ENCODE measurements around the gene SLAMF1. TPM values are rescaled to one million over a fixed set of nuclear protein-coding genes. Genes with fewer than 3 reads are reported as not detected.

Gene SLAMF1
- polyA plus RNA-seq, 1 experiment: not detected

DNA sequence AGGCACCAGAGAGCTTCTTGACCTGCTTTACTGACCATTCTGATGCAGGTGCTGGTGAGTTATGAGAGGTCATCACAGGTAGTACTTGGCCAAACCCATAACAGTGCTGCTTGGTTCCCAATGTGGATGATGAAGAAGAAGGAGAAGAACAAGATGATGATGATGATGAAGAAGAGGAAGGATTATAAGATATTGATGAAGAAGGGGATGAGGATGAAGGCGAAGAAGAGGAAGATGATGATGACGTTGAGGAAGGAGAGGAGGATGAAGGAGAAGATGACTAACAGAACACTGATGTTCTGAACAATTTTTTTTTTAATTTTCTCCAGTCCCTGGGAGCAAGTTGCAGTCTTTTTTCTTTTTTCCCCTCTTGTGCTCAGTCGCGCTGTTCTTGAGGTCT, 23.9 kb upstream of the SLAMF1 start:
- ChIA-PET POLR2A (no interaction called here), CTCF (interaction anchor here (1.3 kb wide), 1 partner anchor 281 kb away, joined by 3 read pairs; no protein-coding TSS in a partner anchor)
- Histone ChIP-seq H3K9me3 (ENCODE audit: control insufficient read depth, insufficient read depth, low read length) (no peaks in the 10 kb centered on the region; the same call in 1 of the 2 replicates), H3K27ac (ENCODE audit: low read depth, low read length) (no peak overlapping the region), H3K27me3 (ENCODE audit: control insufficient read depth, insufficient read depth, low read length) (no peaks in the 10 kb centered on the region), H3K4me3 (ENCODE audit: low read depth, low read length) (no peak overlapping the region)
- no peak for DNase-seq (ENCODE audit: low read depth, low spot score)
- TF ChIP-seq, protein P1, sequence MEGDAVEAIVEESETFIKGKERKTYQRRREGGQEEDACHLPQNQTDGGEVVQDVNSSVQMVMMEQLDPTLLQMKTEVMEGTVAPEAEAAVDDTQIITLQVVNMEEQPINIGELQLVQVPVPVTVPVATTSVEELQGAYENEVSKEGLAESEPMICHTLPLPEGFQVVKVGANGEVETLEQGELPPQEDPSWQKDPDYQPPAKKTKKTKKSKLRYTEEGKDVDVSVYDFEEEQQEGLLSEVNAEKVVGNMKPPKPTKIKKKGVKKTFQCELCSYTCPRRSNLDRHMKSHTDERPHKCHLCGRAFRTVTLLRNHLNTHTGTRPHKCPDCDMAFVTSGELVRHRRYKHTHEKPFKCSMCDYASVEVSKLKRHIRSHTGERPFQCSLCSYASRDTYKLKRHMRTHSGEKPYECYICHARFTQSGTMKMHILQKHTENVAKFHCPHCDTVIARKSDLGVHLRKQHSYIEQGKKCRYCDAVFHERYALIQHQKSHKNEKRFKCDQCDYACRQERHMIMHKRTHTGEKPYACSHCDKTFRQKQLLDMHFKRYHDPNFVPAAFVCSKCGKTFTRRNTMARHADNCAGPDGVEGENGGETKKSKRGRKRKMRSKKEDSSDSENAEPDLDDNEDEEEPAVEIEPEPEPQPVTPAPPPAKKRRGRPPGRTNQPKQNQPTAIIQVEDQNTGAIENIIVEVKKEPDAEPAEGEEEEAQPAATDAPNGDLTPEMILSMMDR (IDR thresholded peaks at IDR 0.05; ENCODE audit: low read depth, low read length): no peak

DNA sequence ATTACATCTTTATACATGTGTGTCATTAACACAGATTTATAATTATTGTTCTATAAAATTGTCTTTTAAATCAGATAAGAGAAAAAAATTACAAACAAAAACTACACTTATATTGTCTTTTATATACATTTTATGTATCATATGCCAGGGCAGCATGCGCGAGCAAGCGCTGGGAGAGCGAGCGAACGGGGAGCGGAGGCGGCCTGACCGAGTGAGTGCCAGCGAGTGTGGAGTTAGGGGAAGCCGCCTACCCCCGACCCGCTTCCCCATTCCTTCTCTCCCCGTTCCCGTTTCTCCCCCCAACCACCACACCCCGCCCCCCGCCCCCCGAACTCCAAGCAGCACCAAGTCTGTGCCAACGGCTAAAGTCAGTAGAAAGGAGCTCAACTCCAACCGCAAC, 23.0 kb upstream of the SLAMF1 start:
- Histone ChIP-seq H3K27ac (ENCODE audit: low read depth, low read length) (no peak overlapping the region), H3K9me3 (ENCODE audit: control insufficient read depth, insufficient read depth, low read length) (no peaks in the 10 kb centered on the region; the same call in 1 of the 2 replicates), H3K4me3 (ENCODE audit: low read depth, low read length) (no peak overlapping the region), H3K27me3 (ENCODE audit: control insufficient read depth, insufficient read depth, low read length) (no peaks in the 10 kb centered on the region)
- ChIA-PET POLR2A (no interaction called here), CTCF (no interaction called here)
- DNase-seq (ENCODE audit: low read depth, low spot score): no peak
- TF ChIP-seq, protein P1 (IDR thresholded peaks at IDR 0.05; ENCODE audit: low read depth, low read length): no peak

DNA sequence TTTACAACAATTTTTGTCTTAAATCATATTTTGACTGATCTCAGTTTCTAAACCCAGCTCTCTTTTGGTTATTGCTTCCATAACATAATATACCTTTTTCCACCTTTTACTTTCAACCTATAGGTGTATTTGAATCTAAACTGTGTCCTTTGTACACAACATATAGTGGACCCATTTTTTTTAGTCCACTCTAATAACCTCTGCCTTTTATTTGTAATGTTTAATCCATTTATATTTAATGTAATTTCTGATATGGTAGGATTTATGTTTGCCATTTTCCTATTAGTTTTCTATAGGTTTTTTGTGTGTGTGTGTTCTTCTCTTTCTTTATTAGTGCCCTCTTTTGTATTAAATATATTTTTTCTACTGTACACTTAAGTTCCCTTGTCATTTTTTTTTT, 22.4 kb upstream of the SLAMF1 start:
- H3K27me3 ChIP-seq (ENCODE audit: control insufficient read depth, insufficient read depth, low read length): no peaks in the 10 kb centered on the region
- TF ChIP-seq, protein P1 (IDR thresholded peaks at IDR 0.05; ENCODE audit: low read depth, low read length): no peak
- ChIA-PET POLR2A (no interaction called here), CTCF (no interaction called here)
- no peak overlapping the region for H3K4me3 ChIP-seq (ENCODE audit: low read depth, low read length)
- no peak for DNase-seq (ENCODE audit: low read depth, low spot score)
- H3K9me3 ChIP-seq (ENCODE audit: control insufficient read depth, insufficient read depth, low read length): no peaks in the 10 kb centered on the region; the same call in 1 of the 2 replicates
- H3K27ac ChIP-seq (ENCODE audit: low read depth, low read length): no peak overlapping the region

DNA sequence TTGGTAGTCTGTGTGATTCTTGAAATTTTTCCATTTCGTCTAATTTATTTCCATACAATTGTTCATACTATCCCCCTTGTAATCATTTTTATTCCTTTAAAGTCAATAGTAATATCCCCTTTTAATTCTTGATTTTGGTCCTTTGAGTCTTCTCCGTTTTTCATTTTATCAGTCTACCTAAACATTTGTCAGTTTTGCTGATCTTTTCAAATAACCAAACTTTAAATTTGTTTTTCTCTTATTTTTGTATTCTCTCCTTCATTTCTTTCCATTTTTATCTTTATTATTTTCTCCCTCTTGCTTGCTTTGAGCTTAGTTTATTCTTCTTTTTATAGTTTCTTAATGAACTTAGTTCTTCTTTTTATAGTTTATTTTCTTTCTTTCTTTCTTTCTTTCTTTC, 21.1 kb upstream of the SLAMF1 start:
- TF ChIP-seq, protein P1 (IDR thresholded peaks at IDR 0.05; ENCODE audit: low read depth, low read length): no peak
- Histone ChIP-seq H3K27me3 (ENCODE audit: control insufficient read depth, insufficient read depth, low read length) (no peaks in the 10 kb centered on the region), H3K9me3 (ENCODE audit: control insufficient read depth, insufficient read depth, low read length) (no peaks in the 10 kb centered on the region; the same call in 1 of the 2 replicates), H3K4me3 (ENCODE audit: low read depth, low read length) (no peak overlapping the region), H3K27ac (ENCODE audit: low read depth, low read length) (no peak overlapping the region)
- POLR2A ChIA-PET: interaction anchor here (0.6 kb wide), 1 partner anchor 101 kb away, joined by 3 read pairs; no protein-coding TSS in a partner anchor
- CTCF ChIA-PET: no interaction called here
- no peak for DNase-seq (ENCODE audit: low read depth, low spot score)

DNA sequence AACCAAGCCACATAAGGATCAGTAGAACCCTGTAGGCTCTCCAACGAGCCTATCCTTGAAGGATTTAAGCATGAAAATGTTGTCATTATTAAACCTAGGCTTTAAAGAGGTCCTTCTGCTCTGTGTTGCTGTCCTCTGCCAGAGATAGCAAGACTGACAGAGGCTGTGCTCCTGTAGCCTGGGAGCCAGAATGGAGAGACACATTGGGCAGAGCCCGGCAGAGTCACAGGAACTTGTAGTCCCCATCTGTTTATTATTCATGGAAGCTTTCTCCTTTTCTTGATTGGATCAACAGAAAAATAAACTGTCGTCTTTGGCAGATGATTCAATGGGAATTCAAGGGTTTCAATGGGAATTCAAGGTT, 19.2 kb upstream of the SLAMF1 start:
- Histone ChIP-seq H3K27ac (ENCODE audit: low read depth, low read length) (no peak overlapping the region), H3K9me3 (ENCODE audit: control insufficient read depth, insufficient read depth, low read length) (no peaks in the 10 kb centered on the region; the same call in 1 of the 2 replicates), H3K4me3 (ENCODE audit: low read depth, low read length) (no peak overlapping the region), H3K27me3 (ENCODE audit: control insufficient read depth, insufficient read depth, low read length) (no peaks in the 10 kb centered on the region)
- ChIA-PET POLR2A (no interaction called here), CTCF (interaction anchor here (1.0 kb wide), 1 partner anchor 10 kb away, joined by 6 read pairs; no protein-coding TSS in a partner anchor)
- no peak for DNase-seq (ENCODE audit: low read depth, low spot score)
- TF ChIP-seq, protein P1 (IDR thresholded peaks at IDR 0.05; ENCODE audit: low read depth, low read length): no peak
